NB4 (cell line): ENCODE data around the gene MYO1A.
A peak's percentile ranks its signal among the peaks of the same experiment; 100 is the strongest.

Experiments used
- DNase-seq: peaks from one replicate; pipeline ENCODE4 v3.0.0; 2010; ENCODE audit warnings: low read depth
- H3K4me3 ChIP-seq: one replicate; pipeline ENCODE4 v1.5.1; 2011; ENCODE audit warnings: mild to moderate bottlenecking, low read depth, low read length, moderate library complexity
- MYC ChIP-seq: IDR thresholded peaks from 2 replicates; pipeline ENCODE4 v1.6.1; 2011; ENCODE audit warnings: low read depth, low read length
- POLR2A ChIP-seq: IDR thresholded peaks from 2 replicates; pipeline ENCODE4 v1.6.1; 2011; ENCODE audit warnings: mild to moderate bottlenecking; ENCODE audit not compliant: insufficient read length; ENCODE audit errors: extremely low read depth
- TF ChIP-seq, protein P1 (sequence below): IDR thresholded peaks from one replicate; pipeline ENCODE4 v1.5.1; 2012; ENCODE audit warnings: low read depth, low read length
- TF ChIP-seq, protein P2 (sequence below): IDR thresholded peaks from 2 replicates; pipeline ENCODE4 v1.6.1; 2011; ENCODE audit warnings: low read depth, low read length

The MYO1A gene

DNA sequence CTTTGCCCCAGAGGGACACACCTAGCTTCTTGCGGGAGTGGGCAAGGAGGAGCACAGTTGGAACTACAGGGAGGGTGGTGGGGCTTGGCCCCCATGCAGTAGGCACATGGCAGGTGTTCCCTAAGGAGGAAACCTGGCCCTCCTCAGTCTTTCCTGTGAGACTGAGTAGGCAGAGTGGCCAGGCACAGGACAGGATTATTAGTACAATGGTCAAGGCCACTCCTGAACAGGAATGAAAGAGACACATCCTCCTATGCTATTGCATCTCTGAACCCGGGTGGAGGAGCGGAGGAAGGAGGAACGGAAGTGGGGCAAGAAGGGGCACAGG is 846 bp downstream of the MYO1A start:
- TF ChIP-seq, protein P1, sequence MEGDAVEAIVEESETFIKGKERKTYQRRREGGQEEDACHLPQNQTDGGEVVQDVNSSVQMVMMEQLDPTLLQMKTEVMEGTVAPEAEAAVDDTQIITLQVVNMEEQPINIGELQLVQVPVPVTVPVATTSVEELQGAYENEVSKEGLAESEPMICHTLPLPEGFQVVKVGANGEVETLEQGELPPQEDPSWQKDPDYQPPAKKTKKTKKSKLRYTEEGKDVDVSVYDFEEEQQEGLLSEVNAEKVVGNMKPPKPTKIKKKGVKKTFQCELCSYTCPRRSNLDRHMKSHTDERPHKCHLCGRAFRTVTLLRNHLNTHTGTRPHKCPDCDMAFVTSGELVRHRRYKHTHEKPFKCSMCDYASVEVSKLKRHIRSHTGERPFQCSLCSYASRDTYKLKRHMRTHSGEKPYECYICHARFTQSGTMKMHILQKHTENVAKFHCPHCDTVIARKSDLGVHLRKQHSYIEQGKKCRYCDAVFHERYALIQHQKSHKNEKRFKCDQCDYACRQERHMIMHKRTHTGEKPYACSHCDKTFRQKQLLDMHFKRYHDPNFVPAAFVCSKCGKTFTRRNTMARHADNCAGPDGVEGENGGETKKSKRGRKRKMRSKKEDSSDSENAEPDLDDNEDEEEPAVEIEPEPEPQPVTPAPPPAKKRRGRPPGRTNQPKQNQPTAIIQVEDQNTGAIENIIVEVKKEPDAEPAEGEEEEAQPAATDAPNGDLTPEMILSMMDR: no peak
- no peak for TF ChIP-seq POLR2A
- TF ChIP-seq, protein P2, sequence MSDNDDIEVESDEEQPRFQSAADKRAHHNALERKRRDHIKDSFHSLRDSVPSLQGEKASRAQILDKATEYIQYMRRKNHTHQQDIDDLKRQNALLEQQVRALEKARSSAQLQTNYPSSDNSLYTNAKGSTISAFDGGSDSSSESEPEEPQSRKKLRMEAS: no peak
- no peak for TF ChIP-seq MYC
- DNase-seq: no peak
- H3K4me3 ChIP-seq: no peak overlapping the region

DNA sequence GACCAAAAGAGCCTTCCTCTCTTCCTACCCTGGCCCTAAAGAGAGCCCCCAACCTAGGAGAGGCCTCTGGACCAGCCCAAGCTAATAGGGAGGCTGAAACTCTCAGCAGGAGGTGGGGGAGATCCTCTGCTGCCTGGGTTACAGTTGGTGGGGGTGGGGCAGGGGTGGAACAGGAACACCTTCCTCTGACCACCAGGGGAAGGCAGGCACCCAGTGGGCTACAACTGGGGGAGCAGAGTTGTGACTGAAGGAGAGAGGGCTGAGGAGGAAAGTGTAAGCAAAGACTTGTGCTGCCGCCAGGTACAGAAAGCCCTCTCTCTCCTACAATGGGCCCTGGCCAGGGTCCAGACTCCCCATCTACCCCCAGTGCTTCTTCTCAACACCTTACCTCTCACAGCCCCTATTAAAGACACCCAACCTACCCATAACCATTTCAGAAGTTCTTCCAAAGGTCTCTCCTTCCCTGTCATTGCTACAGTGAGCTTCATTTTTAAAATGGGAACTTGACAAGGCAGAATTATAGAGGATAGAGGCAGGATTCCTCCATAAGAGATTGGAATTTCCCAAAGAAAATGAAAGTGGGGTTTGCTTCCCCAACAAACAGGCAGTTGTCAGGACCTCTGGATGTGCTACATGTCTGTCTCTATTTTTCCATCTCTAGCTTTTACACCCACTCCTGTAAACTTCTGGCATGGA is 1.4 kb downstream of the MYO1A start:
- H3K4me3 ChIP-seq: peak overlapping the region; percentile 35
- TF ChIP-seq, protein P1: no peak
- TF ChIP-seq POLR2A (no peak), MYC (no peak)
- TF ChIP-seq, protein P2: no peak
- peak; percentile 88 for DNase-seq

DNA sequence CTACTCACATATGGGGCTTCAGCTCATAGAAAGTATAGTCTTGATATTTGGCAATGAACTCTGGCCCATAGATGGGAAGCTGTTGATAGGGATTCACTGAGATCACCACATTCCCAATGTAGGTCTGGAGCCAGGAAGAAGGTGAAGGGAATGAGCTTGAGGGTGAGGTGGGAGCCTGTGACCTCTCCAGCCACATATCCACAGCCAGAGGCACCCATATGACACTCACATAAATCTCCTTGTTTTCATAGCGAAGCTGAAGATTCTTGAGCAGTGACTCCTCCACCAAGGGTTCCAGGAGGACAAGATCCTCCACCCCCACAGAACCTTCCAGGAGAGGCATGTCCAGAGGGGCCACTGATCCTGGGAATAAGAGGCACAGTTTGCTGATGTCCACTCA is 1.9 kb downstream of the MYO1A start:
- no peak for DNase-seq
- TF ChIP-seq, protein P2: no peak
- TF ChIP-seq, protein P1: no peak
- TF ChIP-seq POLR2A (no peak), MYC (no peak)
- peak overlapping the region; percentile 35 for H3K4me3 ChIP-seq

DNA sequence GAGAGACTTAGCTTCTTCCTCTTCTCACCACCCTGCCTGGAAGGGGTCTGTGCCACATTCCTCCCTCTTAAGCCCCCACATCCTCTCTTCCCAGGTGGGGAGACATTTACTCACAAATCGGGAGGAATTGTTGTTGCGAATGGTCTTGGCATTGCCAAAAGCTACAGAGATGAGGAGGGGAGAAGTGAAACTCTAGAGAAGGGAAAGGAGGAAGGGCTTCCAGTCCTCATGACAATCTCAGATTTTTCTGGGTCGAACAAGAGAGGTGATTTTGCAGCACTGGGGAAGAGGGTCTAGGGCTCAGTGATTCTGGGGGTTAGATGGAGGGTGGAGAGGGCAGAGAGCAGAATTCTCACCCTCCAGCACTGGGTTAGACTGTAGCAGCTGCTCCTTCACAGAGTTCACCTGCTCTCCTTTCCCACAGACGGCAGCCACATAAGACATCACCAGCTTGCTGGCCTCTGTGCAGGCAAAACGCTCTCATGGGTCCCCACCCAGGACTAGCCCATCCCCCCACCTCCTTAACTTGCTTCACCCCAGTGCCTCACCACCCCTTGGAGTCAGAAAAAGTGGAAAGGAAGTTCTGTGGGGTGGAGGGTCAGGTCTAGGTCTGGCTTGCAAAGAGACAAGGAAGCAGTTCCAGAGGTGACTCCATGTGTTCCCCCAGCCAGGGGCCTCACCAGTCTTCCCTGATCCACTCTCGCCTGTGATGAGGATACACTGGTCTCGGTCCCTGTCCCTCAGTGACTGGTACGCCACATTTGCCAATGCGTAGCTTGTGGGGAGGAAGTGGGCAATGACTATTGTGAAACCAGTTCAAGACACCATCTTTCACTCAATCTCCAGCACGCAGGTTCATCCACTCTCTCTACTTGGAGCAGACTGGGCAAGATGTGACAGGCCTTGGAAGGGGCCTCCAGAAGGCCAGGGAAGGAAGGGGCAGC is 2.7 kb downstream of the MYO1A start:
- DNase-seq: peak; percentile 94
- TF ChIP-seq, protein P2: 0 out of 2 replicates have a peak, but pooled peaks have one; percentile 28
- TF ChIP-seq, protein P1: no peak
- peak overlapping the region; percentile 35 for H3K4me3 ChIP-seq

DNA sequence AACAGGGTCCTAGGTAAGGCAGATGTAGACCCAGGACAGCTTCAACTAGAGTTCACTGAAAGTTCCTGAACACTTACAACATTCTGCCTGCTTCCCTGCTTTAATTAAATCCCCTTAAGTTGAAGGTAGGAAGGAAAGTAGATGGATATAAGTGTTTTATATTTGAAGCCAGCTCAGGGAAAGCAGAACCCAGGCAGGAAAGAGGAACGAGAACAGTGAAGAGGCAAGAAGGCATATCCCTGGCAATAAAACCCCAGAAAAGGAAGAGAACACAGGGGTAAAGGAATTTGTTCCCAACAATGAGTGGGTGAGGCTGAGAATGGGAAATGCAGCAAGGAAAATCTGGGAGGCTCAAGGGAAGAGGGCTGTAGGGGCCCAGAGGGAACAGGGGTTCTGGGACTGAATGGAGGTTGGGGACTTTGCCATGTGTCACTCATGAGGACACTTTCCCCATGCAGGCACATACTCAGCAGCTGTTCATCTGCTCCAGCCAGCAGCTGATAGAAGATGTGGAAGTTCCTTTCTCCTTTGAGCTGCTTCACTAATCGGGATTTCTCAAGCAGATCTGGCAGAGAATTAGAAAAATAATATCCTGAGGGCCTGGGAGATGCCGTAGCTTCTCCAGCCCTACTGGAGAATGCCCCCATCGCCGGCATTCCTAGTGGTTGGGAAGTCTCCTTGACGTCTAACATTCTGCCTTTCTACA is 3.7 kb downstream of the MYO1A start:
- DNase-seq: peak; percentile 49
- TF ChIP-seq POLR2A: no peak
- peak; percentile 39; the same call in 1 of the 2 replicates for TF ChIP-seq MYC
- TF ChIP-seq, protein P1: no peak
- TF ChIP-seq, protein P2: peak; percentile 54
- H3K4me3 ChIP-seq: peak overlapping the region; percentile 35
